Psoas muscle (tissue), 8 donors: ENCODE results near the gene KCNE4. TPM values are rescaled to one million over a fixed set of nuclear protein-coding genes. Genes with fewer than 3 reads are reported as not detected.

Source experiments
- ATAC-seq, 4 donors: fragments of 200-7000 bp; cut with Tn5 transposase; one replicate each; pipeline ENCODE4 v1.9.1; 2020; ENCODE audit warnings: moderate library complexity in 3 of 4, mild to moderate bottlenecking in 2 of 4
- DNase-seq, 2 donors: peaks; one replicate each; pipeline ENCODE4 v3.0.0-alpha.2; 2020
- H3K27ac ChIP-seq: fragments of 200-600 bp; one replicate; pipeline ENCODE4 v1.8.0; 2022
- H3K27me3 ChIP-seq, 3 donors: fragments of 200-600 bp in 1 of 3; one replicate each; pipeline versions ENCODE4 v1.6.1 to v1.8.0; 2013 to 2022; ENCODE audit warnings: low read length in 2 of 3, mild to moderate bottlenecking in 2 of 3, moderate library complexity in 1 of 3; ENCODE audit not compliant: insufficient read depth in 3 of 3
- H3K36me3 ChIP-seq, 2 donors: fragments of 200-600 bp in 1 of 2; one replicate each; pipeline versions ENCODE4 v1.6.1 to v1.8.0; 2013 to 2022; ENCODE audit warnings: low read depth in 1 of 2, mild to moderate bottlenecking in 1 of 2, moderate library complexity in 1 of 2; ENCODE audit not compliant: insufficient read depth in 1 of 2
- H3K4me1 ChIP-seq: fragments of 200-600 bp; one replicate; pipeline ENCODE4 v1.8.0; 2022
- H3K4me3 ChIP-seq: fragments of 200-600 bp; one replicate; pipeline ENCODE4 v1.8.0; 2022; ENCODE audit warnings: mild to moderate bottlenecking
- H3K9me3 ChIP-seq: fragments of 200-600 bp; one replicate; pipeline ENCODE4 v1.8.0; 2022
- CTCF ChIP-seq: fragments of 200-600 bp; IDR thresholded peaks from one replicate; pipeline ENCODE4 v1.8.0; 2022; ENCODE audit warnings: antibody characterized with exemption
- WGBS, 3 donors: extraction: QIAGEN DNeasy Blood & Tissue Kit; methylation state at CpG; one replicate each; pipeline versions ENCODE4 v1.1.6 to v1.1.7; 2013; 5-methylcytosine and 5-hydroxymethylcytosine counted together
- intact Hi-C, 2 donors: fragments of 100-400 bp; cut with DNase I; formaldehyde crosslinking; loops; one replicate each; pipeline versions ENCODE4 v1.11.0 to v1.14.2; 2022
- polyA plus RNA-seq, 3 donors: library from polyadenylated mRNA; stranded (reverse); fragments of 200-250 nt; gene quantifications; one replicate each; pipeline ENCODE4 v1.2.3, GENCODE V29; 2013
- total RNA-seq, 4 donors: library from RNA; stranded (reverse); fragmentation: NEBNext Ultra II Directional in 2 of 4; extraction: Animal tissue kit (Norgen Biotek cat#: 25700) in 2 of 4; gene quantifications; one replicate each; pipeline versions ENCODE4 v1.2.1 to v1.2.4, GENCODE V29; 2021 to 2023
- donor health status: healthy with polysubstance abuse.
- donor health status: DM: no; HTN: no; CAD: no; lungs with moderate emphysema.
- donor health status: Bipolar disorder and iron deficiency.
- donor health status: healthy.
- donor health status: DM: yes; HTN: yes; CAD: no.
- donor health status: DM: no; HTN: no; CAD: no.
- donor health status: DM: no; HTN: no; CAD: no.
- donor health status: DM: yes; HTN: yes; CAD: no.

KCNE4 gene
- total and polyA plus RNA-seq, 7 donors = 0.34 to 1.7 (median 0.84) TPM

DNA sequence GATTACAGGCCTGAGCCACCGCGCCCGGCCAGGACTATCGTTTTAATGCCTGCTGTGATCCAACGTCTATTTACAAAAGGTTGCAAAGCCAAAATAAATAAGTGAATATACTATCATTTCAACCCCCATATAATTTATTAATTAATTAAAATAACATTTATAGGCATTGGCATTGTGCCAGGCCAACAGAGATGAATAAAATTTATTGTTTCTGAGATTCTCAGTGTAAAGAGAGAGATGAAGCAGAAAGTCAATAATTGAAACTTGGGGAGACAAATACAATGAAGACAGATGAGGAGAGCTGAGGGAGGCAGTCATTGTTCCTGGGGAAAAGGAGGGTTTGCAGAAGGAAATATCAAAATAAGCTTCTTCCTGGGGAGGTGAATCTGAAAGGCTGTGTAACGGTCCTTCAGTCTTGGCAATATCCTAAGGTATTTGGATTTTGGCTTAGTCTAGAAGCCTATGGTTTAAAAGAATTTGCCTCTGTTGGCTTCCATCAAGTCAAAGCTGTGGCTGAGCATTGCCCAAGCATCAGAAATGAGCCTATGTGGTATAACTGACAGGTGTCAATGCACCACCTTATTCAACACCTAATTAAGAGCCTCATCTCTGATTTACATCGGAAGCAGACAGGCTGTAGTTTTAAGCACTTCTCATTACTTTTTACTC is 31.5 kb downstream of the KCNE4 start:
- ATAC-seq (no peak), DNase-seq (no peak)
- no peak for TF ChIP-seq CTCF
- no peak overlapping the region for H3K4me3 ChIP-seq
- H3K9me3 ChIP-seq = no peaks in the 10 kb centered on the region
- intact Hi-C loops = no loop called here
- 72 to 82% (median 80%) methylated on average over 7 of the region's 7 CpGs for WGBS, 3 donors
- H3K27me3 ChIP-seq = no peaks in the 10 kb centered on the region
- H3K27ac ChIP-seq = no peak overlapping the region
- H3K4me1 ChIP-seq = no peaks in the 10 kb centered on the region
- H3K36me3 ChIP-seq = no peaks in the 10 kb centered on the region

GRCh38 chr2:223084873-223085272 is 32.9 kb downstream of the KCNE4 start:
- no peaks in the 10 kb centered on the region for H3K36me3 ChIP-seq
- no peak for TF ChIP-seq CTCF
- ATAC-seq (peak; percentile 82 to 98 (median 94)), DNase-seq (peak; percentile 50 to 56)
- H3K4me1 ChIP-seq = no peaks in the 10 kb centered on the region
- no peak overlapping the region for H3K4me3 ChIP-seq
- WGBS, 3 donors = 31 to 52% (median 34%) methylated on average over 2 of the region's 2 CpGs
- H3K27me3 ChIP-seq = no peaks in the 10 kb centered on the region
- intact Hi-C loops = no loop called here
- no peaks in the 10 kb centered on the region for H3K9me3 ChIP-seq
- peak overlapping the region; percentile 36 for H3K27ac ChIP-seq

DNA sequence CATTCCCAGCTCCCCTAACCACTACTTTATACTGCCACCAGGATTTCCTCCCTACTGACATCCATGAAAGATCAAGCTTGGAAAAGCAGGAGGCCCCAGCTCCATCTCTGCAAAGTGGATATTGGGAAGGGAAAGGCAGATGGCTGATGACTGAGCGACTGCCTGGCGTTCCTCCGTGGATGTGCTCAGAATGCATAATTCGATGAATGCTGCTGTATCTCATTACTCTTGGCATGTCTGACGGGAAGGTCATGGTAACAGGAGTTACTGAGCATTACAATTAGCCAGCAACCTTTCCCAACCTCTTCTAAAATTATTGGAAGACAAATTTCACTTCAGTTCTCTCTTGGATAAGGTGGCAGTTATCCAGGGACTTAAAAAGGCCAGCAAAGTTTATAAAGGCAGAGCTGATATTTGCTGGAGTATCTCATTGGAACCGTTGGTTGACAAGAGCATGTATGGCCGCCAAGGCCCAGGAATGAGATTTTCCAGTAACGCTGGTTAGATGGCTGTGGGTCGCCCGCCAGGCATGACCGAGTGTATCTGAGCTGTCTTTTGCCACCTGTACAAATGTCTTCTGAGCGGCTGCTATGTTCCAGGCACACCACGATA is 34.5 kb downstream of the KCNE4 start:
- Histone ChIP-seq H3K4me1 (no peaks in the 10 kb centered on the region), H3K27ac (no peak overlapping the region), H3K9me3 (no peaks in the 10 kb centered on the region), H3K36me3 (no peaks in the 10 kb centered on the region), H3K27me3 (no peaks in the 10 kb centered on the region), H3K4me3 (no peak overlapping the region)
- DNase-seq = no peak
- no peak for TF ChIP-seq CTCF
- 31 to 54% (median 42%) methylated on average over 13 of the region's 13 CpGs for WGBS, 3 donors
- intact Hi-C loops = no loop called here
- peak in 3 of 4 donors; percentile 40 to 68 (median 40) for ATAC-seq

GRCh38 chr2:223087466-223087865 is 35.5 kb downstream of the KCNE4 start:
- intact Hi-C loops = no loop called here
- Histone ChIP-seq H3K36me3 (no peaks in the 10 kb centered on the region), H3K9me3 (no peaks in the 10 kb centered on the region), H3K4me3 (no peak overlapping the region), H3K27me3 (no peaks in the 10 kb centered on the region), H3K27ac (no peak overlapping the region), H3K4me1 (no peaks in the 10 kb centered on the region)
- 91 to 98% (median 92%) methylated on average over 5 of the region's 5 CpGs for WGBS, 3 donors
- no peak for DNase-seq
- TF ChIP-seq CTCF = no peak
- no peak for ATAC-seq
